ENCODE results near the gene TBL1XR1.
A peak's percentile ranks its signal among the peaks of the same experiment; 100 is the strongest.

Gene TBL1XR1

DNA sequence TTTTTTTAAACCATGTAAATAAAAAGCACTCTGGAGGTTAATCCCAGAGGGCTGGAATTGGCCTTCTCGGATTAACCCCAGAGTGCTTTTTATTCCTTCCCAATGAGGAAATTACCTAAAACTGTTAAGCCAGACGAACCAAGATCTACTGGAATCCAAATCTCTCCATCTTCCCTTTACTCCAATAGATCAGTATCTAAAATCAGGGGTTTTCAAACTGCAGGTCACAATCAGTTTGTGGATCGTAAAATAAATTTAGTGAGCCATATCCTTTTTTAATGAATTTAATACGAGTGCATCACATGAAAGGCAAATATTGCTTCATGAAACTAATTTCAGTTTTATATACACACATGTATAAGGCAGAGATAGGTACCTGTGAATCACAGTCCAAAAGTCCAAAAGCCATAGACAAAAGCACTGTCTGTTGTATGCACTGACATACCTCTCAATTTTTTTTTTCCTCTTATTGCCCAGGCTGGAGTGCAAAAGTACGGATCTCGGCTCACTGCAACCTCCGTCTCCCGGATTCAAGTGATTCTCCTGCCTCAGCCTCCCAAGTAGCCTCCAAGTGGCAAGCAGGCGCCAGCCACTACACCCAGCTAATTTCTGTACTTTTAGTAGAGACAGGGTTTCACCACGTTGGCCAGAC lies 61.3 kb downstream of the TBL1XR1 start:
- H3K27ac ChIP-seq: 0 out of 2 replicates have a peak overlapping the region, but pooled peaks have one; percentile 11

DNA sequence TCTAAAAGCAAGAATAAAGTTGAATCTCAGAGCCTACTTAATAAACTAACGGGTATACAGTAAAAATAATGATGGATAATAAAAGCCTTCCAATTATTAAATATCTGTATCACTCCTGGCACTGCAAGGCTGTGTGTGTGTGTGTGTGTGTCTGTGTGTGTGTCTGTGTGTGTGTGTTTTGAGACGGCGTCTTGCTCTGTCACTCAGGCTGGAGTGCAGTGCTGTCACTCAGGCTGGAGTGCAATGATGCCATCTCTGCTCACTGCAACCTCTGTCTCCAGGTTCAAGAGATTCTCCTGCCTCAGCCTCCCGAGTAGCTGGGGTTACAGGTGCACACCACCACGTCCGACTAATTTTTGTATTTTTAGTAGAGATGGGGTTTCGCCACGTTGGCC lies 62.5 kb downstream of the TBL1XR1 start:
- H3K27ac ChIP-seq: no peak overlapping the region

More for the DNA sequence above, 61.3 kb downstream of the TBL1XR1 start:
- TF ChIP-seq, protein P1, sequence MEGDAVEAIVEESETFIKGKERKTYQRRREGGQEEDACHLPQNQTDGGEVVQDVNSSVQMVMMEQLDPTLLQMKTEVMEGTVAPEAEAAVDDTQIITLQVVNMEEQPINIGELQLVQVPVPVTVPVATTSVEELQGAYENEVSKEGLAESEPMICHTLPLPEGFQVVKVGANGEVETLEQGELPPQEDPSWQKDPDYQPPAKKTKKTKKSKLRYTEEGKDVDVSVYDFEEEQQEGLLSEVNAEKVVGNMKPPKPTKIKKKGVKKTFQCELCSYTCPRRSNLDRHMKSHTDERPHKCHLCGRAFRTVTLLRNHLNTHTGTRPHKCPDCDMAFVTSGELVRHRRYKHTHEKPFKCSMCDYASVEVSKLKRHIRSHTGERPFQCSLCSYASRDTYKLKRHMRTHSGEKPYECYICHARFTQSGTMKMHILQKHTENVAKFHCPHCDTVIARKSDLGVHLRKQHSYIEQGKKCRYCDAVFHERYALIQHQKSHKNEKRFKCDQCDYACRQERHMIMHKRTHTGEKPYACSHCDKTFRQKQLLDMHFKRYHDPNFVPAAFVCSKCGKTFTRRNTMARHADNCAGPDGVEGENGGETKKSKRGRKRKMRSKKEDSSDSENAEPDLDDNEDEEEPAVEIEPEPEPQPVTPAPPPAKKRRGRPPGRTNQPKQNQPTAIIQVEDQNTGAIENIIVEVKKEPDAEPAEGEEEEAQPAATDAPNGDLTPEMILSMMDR (conservative IDR thresholded peaks at IDR 0.05): no peak

DNA sequence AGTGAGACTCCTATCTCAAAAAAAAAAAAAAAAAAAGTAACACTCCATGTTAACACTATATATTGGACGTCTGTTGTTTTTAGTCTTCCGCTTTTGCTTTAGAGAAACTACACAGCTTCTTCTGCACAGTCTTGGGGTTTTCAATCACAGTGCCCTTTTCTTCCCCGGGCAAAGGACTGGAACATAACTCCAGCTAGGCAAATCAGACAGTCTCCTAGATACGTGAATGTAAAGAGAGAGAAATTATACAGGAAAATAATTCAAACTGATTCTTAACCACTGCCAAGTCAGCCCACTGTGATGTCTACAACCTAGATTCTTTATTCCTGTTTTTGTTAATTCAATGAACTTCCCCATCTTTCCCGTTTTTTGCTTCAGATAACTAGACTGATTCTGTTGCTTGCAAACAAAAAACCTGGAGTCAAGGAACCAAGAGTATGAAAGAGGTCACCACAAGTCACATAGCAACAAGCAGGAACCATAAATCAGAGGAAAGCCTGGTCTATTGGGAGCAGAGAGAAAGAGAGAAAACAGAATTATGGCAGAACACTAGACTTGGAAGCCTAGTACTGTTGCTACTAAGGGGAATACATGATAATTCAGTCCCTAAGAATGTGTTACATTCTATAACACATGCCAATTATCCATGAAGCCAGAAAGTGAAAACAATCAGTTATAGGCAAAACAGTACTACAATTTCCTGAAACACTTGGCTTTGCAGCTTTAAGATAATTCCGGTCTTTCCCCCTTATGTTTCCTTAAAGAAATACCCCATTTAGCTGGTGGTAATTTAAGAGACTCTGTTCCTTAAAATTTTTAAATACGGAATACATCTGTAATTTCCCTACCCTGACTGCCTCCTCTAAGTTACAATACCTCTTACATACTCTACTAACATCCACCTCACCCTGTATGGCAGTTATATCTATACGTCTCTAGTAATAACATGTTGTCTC lies 63.1 kb downstream of the TBL1XR1 start:
- H3K27ac ChIP-seq: no peak overlapping the region
- TF ChIP-seq, protein P1 (conservative IDR thresholded peaks at IDR 0.05): no peak

More for the DNA sequence above, 62.5 kb downstream of the TBL1XR1 start:
- TF ChIP-seq, protein P1 (conservative IDR thresholded peaks at IDR 0.05): no peak

DNA sequence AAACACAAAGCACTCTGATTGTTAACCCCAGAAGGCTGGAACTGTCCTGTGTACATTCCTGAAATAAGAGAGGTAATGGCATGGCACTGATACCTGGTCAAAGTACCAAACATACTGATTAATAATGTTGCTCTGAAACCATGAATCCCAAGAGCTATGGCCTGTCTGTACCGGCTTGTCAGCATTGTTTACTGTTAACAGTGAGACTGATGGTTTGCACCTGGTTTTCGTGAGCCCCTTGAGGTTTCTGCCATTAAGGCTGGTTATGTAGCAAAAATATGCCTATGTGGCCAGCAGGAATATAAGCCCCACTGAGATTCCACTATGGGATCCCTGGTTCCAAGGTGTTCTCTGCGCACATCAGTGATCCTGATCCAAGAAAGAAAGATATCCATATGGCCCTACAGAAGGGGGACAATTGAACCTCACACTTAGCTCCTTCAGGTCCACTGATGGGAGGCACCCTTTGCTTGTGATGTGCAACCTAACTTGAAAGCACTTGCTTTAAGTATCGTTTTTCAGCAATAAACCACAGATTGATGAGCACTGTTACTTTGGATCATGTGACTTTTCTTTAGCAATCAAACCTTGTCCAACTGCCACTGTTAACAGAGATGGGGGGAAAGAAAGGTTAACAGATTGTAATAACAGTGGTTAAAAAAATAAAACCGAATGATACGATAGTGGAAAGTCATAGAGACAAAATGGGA lies 65.2 kb downstream of the TBL1XR1 start:
- TF ChIP-seq, protein P1 (conservative IDR thresholded peaks at IDR 0.05): no peak
- no peak overlapping the region for H3K27ac ChIP-seq

DNA sequence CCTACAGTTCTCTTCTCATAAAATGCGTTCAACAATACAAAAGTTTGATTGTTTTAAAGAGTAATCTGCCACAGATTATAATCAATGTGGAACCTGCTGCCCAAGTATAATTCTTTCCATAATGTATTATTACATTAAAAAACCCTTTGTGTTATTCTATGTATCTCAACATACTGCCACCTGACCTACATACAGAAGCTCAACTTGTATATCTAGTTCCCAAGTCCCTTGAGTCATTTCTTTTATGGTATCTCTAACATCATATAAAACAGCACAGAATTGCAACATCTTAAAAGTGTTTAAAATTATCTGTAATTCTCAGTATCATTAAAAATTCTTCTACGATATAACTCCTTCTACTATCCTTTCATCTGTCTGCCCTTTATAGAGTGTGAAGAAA lies 70.3 kb downstream of the TBL1XR1 start:
- TF ChIP-seq, protein P1 (conservative IDR thresholded peaks at IDR 0.05): no peak
- no peak overlapping the region for H3K27ac ChIP-seq

DNA sequence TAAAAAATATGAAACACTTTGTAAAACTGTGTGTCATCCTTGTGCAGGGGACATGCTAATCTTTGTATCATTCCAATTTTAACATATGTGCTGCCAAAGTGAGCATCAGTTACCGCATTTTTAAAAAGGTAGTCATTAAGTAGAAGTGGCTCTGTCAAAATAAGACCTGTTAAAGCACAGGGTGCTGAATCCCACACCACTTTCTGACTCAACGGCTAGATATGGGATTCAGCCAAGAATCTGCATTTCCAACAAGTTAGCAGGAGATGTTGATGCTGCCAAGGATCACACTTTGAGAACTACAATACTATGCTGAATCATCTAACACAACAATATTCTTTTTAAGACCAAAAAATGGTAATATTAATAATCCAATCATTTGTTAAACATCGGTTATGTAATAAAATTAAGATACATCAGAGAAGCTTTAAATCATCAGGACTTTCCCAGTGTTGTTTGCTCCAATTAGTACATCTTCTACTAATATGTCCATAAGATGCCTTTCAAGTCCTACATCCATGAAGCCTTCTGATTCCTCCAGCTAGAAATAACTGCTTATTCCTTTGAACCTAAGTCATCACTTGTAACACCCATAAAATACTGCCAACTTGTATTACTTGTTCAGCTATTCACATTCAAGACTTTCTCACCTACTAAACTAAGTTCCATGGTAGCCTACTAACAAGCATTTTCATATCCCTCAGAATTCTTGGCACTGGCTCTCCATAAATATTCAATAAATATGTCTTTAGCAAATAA lies 71.1 kb downstream of the TBL1XR1 start:
- no peak overlapping the region for H3K27ac ChIP-seq
- TF ChIP-seq, protein P1 (conservative IDR thresholded peaks at IDR 0.05): no peak

Data from VCaP (cell line).